Anterior cingulate cortex (tissue), 58 donors: ENCODE measurements around the gene CACNG1.

ENCODE experiments used
- DNase-seq, 58 donors: peaks; one replicate each; lab custom pipeline; 2025; lab: John Stamatoyannopoulos, UW

Gene CACNG1

DNA sequence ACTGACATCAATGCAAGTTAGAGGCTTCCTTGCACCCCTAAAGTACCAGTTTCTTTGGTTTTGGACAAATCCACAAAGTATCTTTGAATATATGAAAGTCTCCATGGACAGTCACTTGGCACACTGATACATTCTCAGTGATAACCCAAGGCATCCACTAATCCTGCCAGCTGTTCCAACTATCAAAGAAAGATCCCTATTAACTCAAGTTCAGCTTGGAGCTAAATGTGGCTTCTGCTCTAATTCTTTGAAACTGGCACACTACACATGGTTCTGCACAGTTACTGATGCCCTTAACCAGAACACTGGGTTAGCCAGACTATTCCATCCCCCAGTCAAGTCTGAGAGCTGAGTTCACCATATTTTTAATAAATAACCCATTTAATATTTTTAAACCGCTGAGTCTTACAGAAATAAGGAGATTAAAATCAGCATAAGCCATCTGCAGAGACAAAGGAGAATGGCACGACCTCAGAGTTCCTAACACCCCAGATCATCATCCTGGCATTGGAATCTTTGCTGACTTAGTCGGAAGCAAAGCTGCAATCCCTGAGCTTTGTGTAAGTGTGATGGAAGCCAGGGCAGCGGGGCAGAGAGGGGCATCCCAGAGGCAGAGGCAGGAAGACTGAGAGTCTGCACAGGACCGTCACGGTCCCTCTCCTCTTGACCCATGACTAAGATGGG is 6.3 kb downstream of the CACNG1 start:
- DNase-seq, result no peak

DNA sequence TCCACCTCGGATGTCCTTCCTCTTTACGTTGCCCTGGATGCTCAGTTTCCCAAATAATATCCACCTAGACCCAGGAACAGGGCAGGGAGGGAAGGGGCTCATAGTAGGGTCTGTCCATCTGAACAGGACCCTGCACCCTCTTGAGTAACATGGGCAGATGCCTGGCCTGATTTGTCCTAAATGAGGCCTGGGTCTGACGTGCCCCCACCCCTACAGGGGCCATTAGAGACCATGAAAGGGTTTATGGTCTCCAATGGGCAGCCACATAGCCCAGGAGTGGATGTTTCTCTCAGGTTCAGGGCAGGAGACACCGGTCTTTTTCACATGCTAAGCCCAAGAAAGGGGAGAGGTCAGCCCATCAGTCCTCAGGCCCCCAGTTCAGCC is 6.8 kb downstream of the CACNG1 start:
- no peak for DNase-seq

DNA sequence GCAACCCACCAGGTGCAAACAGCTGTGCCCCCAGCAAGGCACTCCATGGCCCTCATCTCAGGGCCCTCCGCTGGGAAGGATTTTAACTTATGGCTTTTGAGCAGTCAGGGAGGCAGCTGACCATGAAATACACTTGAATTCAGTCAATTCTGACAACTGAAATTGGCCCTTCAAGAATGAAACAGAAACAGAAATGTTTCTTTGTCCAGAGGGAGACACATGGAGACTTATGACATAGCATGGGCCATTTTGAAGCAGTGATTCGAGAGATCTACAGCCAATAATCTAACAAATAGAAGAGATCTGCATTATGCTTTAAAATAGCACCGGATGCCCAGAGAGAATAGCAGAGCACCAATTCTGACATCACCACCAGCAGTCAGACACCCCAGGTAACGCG is 7.5 kb downstream of the CACNG1 start:
- DNase-seq, result no peak

DNA sequence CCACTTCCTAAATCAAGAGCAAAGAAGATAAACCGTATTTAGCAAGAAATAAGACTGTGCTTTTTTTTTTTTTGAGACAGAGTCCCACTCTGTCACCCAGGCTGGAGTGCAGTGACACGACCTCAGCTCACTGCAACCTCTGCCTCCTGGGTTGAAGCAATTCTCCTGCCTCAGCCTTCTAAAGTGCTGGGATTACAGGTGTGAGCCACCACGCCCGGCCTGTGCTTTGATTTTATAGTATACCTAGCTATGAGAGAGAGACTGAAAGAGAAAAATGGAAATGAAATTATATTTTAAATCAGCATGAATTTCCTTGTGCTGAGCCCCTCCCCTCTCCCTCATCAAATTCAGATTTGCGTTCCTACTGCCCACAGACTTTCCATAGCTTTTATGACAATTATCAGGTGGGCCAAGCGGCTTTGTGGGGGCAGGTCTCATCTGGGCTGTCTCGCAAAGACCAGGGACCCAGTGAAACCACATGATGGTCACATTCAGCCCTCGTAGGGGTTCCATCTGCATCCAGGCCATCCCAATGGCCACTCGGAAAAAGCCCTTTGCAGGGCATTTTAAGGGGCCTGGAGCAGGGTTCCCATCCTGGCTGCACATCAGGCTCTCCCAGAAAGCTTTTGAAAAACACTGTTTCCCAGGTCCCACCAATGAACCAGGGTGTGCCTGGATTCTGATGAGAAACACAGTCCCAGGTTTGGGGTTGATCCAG is 8.5 kb downstream of the CACNG1 start:
- no peak for DNase-seq

DNA sequence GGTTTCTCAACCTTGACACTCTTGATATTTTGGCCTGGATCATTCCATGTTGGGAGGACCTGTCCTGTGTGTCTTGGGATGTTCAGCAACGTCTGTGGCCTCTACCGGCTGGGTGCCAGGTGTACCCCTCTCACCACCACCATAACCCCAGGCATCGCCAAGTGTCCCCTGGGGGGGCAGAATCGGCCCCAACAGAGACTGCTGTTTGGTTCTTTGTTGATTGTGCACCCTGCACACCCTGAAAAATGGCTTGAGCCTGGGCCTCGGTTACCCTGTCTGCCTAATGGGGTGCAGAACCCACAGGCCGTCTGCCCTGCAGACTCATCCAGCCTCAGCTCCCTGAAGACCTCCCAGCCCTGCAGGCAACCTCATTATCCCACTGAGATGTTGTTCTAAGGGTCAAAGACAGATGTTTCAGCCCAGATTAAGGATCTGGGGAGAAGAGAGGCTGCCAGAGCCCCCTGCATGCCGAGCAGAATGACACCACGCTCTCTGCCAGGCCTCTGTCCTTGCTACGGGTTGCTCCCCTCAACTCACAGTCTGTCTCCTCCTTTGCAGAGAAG is 9.2 kb downstream of the CACNG1 start:
- DNase-seq, result no peak

DNA sequence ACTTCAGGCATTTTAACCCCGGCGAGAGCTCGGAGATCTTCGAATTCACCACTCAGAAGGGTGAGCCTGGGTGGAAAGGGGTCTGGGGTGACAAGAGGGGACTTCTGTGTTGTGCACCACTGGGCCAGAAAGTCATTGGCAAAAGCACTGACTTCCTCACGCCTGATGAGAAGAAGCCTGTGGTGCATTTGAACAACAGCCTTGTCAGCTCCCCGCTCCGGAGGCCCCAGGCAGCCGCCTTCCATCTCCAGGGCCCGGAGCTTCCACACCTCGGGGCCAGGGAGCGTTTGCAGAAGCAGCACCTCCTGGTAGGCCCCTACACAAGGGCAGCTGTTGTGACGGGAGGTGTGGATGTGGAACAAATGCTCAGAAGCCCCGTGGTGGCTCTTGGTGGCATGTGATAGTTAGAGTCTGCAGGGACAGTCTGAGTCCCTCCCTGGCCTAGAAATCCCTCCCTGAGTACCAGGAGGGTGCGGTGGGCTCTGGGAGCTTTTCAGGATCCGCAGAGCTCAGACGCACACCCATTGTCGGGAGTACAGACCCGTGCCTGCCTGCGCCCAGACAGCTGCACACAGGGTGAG is 9.7 kb downstream of the CACNG1 start:
- DNase-seq, result no peak

DNA sequence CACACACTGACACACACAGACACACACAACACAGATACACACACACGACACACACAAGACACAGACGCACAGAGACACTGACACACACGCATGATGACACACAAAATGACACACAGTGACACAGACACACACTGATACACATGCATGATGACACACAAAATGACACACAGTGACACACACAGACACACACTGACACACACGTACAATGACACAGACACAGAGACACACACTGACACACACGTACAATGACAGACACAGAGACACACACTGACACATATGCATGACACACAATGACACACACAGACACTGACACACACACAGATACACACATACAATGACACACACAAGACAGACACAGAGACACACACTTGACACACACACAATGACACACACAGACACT is 10.3 kb downstream of the CACNG1 start:
- no peak for DNase-seq

DNA sequence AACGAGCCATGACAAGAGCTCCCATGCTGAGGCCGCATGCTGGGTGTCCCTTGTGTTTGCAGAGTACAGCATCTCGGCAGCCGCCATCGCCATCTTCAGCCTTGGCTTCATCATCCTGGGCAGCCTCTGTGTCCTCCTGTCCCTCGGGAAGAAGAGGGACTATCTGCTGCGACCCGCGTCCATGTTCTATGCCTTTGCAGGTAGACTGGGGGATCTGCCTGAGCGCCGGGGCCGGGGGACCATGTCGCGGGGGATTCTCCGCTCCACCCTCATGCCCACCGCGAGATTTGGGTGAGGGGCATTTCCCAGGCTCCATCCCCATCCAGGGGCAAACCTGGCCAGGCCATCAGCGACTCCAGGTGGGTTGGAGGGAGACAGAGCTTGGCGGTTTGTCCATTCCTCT is 10.7 kb downstream of the CACNG1 start:
- no peak for DNase-seq

DNA sequence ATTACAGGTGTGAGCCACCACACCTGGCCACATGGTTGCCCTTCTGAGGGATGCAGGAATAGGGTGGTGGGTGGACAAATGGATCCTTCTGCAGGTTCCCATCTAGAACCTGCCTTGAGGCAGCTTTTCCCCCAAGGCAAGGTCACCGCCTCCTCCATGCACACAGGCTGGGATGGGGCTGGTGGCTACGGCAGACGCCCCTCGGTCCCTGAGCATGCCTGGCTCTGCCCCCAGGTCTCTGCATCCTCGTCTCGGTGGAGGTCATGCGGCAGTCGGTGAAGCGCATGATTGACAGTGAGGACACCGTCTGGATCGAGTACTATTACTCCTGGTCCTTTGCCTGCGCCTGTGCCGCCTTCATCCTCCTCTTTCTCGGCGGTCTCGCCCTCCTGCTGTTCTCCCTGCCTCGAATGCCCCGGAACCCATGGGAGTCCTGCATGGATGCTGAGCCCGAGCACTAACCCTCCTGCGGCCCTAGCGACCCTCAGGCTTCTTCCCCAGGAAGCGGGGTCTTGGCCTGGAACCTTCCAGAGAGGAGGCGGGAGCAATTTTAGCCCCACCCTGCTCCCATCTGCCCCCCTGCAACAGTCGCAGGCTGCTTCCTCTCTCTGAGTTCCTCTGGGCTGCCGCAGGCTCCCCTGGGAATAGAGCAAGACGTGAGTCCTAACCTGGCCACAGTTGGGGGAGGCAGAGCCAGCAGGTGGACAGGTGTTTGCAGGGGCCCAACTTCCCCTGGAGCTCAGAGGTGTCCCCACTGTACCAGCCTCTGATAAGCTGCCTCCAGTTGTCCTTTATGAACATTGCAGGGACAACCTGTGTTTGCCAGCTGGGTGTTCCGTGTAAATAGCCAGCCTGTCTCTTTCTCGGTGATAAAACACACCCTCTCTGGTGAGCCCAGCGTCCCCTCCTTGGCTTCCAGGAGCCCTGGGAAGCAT is 11.7 kb downstream of the CACNG1 start:
- no peak for DNase-seq

DNA sequence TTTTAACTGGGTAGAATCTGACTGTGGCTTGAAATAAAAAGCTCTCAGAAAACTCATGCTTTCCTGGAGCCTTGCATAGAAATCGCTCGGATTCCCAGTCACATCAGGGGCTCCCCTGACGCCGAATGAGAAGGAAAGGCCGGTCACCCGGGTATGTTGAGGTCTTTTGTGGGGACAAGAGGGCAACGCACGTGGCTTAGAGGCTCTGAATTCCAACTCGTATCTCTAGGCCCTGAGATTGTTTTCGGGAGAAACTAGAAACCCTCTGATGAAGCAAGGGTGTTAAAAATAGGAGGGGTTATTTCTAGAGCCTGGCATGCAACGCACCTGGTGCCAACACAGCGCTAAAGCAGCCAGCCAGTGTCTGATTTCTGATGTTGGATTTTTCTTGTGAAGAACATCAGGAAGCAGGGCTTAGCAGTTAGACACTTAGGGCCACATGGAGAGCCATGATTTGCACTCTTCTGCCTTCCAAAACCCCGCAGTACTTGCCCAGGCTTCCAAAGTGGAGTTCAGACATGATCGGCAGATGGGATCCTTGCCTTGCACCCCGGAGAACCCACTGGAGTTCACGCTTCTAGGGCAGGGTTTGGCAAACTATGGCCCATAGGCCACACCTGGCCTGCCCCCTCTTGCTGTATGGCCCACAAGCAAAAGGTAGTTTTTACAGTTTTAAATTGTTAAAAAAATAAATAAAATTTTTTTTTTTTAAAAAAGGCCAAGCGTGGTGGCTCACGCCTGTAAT is 12.6 kb downstream of the CACNG1 start:
- DNase-seq, result peak in 1 of 58 donors; percentile 7

DNA sequence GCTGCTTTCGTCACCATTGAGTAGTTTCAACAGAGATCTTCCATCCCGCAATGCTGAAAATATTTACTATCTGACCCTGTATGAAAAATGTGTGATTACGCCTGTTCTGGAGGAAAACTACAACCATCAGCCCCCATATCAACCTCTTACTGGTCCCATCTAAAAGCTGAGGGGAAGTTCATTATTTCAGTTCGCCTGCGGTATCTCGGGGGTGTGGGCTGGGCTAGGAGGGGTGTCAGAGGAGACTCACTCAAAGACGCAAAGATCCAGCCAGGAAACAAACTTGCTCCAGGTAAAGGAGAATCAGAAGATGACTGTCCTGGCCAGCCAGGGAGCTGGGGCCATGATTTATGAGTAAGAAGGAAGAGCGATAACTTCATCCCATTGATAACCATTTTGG is 13.7 kb downstream of the CACNG1 start:
- DNase-seq, result no peak

DNA sequence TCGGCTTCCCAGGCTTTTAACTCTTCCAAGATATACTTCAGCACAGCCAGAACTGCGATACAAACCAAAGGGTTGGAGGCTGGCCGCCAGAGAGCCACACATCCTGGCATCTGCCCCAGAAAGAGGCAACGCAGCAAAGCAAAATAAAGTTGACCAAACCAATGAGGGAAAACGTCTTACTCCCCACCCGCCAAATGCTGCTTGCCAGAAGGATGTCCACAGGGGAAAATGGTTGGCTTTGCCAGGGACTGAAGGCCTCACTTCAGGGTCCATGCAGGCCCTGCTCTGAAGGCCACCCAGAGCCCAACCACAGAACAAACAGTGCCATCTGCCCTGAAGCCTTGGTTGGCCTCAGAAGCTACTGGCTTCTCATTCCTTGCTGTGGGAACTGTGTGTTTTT is 15.0 kb downstream of the CACNG1 start:
- DNase-seq, result peak in 11 of 58 donors; percentile 3 to 30 (median 15)

DNA sequence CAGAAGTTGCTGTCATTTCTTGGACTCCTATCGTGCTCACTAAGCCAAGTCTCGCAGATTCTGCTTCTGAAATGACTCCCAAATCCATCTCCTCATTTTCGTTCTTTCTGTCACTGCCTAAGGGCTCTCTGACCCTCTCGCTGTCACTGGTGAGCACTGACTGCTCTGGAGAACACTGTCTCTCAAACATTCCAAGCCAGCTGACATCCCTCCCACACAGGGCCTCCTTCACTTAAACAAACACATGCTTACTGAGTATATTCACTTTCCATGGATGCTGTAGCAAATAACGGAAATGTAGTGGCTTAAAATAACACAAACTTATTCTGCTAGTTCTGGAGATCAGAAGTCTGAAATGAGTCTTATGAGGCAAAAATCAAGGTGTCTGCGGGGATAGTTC is 18.8 kb downstream of the CACNG1 start:
- no peak for DNase-seq

DNA sequence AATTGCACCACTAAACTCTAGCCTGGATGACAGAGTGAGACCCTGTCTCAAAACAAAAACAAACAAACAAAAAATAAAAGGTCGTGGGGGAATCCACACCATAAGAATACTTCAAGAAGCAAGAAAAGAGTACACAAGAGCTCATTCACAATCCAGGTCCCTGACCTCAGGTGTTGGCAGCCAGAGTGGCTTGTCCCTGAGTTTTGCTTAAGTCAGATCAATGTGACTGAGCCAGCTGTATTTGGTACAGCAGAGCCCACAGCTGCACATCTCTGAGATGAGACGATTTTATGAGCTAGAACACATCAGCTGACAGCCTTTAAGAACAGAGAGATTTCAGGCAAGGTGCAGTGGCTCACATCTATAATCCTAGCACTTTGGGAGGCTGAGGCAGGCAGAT is 22.4 kb downstream of the CACNG1 start:
- no peak for DNase-seq

DNA sequence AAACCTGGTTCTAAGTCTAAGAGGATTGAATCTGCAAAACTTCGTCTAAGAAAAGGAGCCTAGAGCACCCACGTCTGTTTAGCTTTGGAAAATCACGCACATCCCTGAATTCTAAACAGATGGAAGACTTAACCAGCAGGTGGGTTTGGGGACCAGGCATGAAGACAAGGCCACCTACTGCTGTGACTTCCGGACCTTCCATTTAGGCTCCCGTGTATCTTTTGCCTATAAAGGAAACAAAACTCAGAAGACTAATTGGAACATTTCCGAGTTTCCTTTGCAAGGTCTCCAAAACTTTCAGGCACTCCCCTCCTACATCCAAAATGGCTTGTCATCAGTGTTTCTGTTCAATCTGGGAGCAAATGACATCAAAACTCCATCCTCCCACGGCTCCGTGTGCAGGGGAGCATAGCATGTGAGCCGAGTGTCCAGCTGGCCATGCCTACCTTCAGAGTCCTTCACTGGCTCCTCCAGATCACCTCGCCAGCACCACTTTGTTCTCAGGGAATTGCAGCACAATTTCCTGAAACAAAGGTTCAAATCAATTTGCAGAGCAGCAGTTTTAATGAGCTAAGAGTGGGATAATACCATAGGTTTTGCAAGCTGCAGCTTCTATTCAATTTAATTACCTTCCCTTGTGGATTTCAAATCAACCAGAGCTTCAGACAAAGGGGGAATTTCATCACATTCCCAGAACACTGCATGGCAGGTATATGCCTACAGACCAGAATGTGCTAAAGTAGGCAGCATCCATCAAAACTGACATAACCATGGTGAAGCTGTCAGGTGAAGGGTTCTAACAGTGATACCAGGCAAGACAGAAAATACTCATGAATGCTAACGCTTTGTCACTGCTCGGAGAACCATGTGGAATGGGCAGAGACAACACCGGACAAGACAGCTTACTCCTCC is 23.5 kb downstream of the CACNG1 start:
- DNase-seq, result peak in 3 of 58 donors; percentile 8 to 45 (median 18)

DNA sequence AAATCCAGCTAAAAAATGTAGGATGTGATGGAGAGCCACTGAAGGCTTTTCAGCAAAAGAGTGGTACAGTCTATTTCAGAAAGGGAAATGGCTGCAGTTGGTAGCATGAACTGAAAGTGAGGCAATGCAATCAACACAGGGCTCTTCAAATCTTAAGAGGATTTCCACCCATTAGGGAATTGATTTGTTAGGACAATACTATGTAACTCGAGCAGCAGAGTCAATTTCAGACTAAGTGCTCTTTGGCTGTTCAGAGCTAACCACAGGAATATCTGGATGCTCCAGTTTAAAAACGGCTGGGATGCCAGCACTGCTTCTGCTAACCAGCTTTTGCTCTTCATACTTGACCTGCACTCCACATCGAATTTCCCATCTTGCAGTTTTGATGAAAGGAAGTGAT is 24.6 kb downstream of the CACNG1 start:
- no peak for DNase-seq

DNA sequence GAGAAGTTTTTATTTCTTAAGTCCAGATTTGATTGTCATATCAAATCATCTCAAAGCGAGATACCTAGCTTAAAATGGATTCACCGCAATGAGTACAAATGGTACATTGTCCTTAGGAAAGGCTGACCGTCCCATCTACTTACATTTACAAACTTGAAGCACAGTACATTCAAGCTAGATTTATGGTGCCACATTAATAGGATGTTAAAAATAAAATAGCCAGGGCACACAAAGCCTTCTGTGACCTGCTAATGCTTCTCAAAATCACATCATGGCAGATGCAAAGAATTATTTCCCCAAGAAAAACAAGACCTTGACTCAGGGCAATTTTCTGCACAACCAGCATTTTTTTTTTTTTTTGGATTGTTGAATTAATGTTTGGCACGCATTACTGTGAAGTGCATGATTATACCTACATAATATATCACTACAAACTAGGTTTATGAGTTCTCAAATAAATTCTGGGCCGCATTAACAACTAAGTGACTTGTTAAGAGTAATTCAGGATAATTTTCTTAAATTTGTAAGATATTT is 25.3 kb downstream of the CACNG1 start:
- no peak for DNase-seq

DNA sequence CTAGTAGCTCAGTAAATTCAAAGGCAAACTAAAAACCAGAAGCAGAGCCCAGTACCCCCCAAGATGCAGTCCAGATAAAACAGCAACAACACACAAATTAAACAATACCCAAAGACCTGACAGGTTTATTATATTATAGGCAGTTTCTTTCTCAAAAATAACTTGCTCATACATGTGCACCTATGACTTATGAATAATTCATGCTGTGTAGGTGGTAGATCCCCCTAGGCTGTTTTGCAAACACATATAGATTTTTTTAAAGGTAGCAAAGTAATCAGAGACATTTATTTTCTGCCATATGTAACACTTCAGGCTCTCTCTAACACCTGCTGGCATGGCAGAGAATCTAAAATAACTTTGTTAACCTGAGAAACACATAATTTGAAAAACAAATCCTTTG is 27.2 kb downstream of the CACNG1 start:
- DNase-seq, result no peak

DNA sequence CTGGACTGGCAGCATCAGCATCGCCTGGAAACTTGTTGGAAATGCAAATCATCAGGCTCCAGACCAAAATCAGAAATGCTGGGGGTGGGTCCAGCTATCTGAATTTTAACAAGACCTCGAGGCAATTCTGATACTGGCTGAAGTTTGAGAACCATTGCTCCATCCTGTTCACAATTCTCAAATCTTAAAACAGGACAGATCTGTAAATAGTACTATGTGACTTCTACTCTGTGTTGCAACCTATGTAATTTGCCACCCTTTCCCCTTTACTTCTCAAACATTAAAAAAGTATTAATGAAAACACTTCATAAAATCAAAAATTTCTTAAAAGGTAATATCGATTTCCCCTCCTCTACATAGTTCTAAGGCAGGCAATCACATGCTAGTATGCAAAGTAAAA is 28.5 kb downstream of the CACNG1 start:
- no peak for DNase-seq
